SU-DHL-6 (cell line): ENCODE results near the gene UNC93B1.

Source experiments
- EZH2phosphoT487 ChIP-seq: fragments of 200-600 bp; sonication (generic), shearing (Covaris generic); conservative IDR thresholded peaks from 2 replicates; pipeline ENCODE4 v1.6.1; 2018; ENCODE audit warnings: mild to moderate bottlenecking, antibody characterized with exemption, low read length, moderate library complexity, mixed read lengths
- TF ChIP-seq, protein P1 (sequence below): fragments of 200-600 bp; sonication (generic); IDR thresholded peaks from one replicate; pipeline ENCODE4 v1.5.1; 2017; ENCODE audit warnings: antibody characterized with exemption, mild to moderate bottlenecking, low read length, moderate library complexity; ENCODE audit not compliant: insufficient read depth, poor library complexity, severe bottlenecking

DNA sequence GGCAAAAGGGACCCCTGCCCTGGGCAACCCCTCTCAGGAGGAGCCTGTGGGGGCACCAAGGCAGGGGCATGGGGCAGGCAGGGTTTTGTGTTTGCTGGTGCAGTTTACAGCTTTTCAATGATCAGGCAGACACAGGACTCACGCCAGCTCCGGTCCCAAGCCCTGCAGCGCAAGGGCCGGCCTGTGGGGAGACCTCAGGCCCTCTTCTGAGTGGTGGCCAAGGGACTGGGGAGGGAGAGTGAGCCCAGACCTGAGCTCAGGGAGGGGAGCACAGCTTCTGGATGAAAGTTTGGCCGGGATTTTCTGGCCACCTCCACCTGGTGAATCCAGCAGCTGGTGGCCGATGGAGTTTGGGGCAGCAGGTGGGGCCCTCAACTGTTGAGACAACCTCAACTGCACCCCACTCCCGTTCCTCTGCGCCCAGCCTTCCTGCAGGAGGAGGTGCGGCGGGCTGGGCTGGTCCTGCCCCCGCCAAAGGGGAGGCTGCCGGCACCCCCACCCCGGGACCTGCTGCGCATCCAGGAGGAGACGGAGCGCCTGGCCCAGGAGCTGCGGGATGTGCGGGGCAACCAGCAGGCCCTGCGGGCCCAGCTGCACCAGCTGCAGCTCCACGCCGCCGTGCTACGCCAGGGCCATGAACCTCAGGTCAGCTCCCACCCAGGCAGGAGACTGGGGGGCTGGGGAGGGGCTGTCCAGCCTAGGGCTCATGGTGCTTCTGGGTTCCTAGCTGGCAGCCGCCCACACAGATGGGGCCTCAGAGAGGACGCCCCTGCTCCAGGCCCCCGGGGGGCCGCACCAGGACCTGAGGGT lies 38.5 kb upstream of the UNC93B1 start:
- TF ChIP-seq, protein P1, sequence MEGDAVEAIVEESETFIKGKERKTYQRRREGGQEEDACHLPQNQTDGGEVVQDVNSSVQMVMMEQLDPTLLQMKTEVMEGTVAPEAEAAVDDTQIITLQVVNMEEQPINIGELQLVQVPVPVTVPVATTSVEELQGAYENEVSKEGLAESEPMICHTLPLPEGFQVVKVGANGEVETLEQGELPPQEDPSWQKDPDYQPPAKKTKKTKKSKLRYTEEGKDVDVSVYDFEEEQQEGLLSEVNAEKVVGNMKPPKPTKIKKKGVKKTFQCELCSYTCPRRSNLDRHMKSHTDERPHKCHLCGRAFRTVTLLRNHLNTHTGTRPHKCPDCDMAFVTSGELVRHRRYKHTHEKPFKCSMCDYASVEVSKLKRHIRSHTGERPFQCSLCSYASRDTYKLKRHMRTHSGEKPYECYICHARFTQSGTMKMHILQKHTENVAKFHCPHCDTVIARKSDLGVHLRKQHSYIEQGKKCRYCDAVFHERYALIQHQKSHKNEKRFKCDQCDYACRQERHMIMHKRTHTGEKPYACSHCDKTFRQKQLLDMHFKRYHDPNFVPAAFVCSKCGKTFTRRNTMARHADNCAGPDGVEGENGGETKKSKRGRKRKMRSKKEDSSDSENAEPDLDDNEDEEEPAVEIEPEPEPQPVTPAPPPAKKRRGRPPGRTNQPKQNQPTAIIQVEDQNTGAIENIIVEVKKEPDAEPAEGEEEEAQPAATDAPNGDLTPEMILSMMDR, result no peak
- no peak for TF ChIP-seq EZH2phosphoT487
